HEK293T (cell line): ENCODE measurements around the gene SRD5A3.

Experiments used
- FOXM1 ChIP-seq: fragments of 450-650 bp; IDR thresholded peaks from 2 replicates; pipeline ENCODE4 v1.6.1; 2017; ENCODE audit warnings: mild to moderate bottlenecking, borderline replicate concordance
- NFRKB ChIP-seq: fragments of 450-650 bp; IDR thresholded peaks from 2 replicates; pipeline ENCODE4 v1.6.1; 2016; ENCODE audit warnings: mild to moderate bottlenecking, moderate library complexity
- PKNOX1 ChIP-seq: fragments of 450-650 bp; IDR thresholded peaks from 2 replicates; pipeline ENCODE4 v1.6.1; 2016

GRCh38 chr4:55416176-55416575 is 70.1 kb downstream of the SRD5A3 start:
- no peak for TF ChIP-seq FOXM1
- TF ChIP-seq PKNOX1: no peak
- TF ChIP-seq NFRKB: no peak
